ENCODE results near the gene CCNA2.

The CCNA2 gene

GRCh38 chr4:121823505-121824170 is at the start of gene CCNA2:
Gene CCNA2 (minus strand): TSS chr4:121823883. CDS start chr4:121823628, 255 bp downstream.
- DNase-seq = peak; percentile 96

- peak; percentile 96 for DNase-seq
Measured at GRCh38 chr4:121869841-121870822, 46.4 kb upstream of the CCNA2 start, which contains the start of gene BBS7. Gene BBS7 (minus strand): TSS chr4:121870474. CDS start chr4:121870313, 161 bp downstream.

GRCh38 chr4:121863799-121864198 is 40.1 kb upstream of the CCNA2 start:
- no peak for DNase-seq

- DNase-seq = no peak
Measured at GRCh38 chr4:121861426-121861825, 37.7 kb upstream of the CCNA2 start.

- DNase-seq = no peak
Measured at GRCh38 chr4:121860121-121860520, 36.4 kb upstream of the CCNA2 start.

GRCh38 chr4:121851354-121851753 is 27.7 kb upstream of the CCNA2 start:
- DNase-seq = no peak

- DNase-seq = no peak
Measured at GRCh38 chr4:121846662-121847061, 23.0 kb upstream of the CCNA2 start.

GRCh38 chr4:121842862-121843261 is 19.2 kb upstream of the CCNA2 start:
- no peak for DNase-seq

- DNase-seq = no peak
Measured at GRCh38 chr4:121838136-121838535, 14.5 kb upstream of the CCNA2 start.

- no peak for DNase-seq
Measured at GRCh38 chr4:121829511-121829910, 5.8 kb upstream of the CCNA2 start.

GRCh38 chr4:121827853-121828252 is 4.2 kb upstream of the CCNA2 start:
- no peak for DNase-seq

GRCh38 chr4:121824950-121825349 is 1.3 kb upstream of the CCNA2 start:
- no peak for DNase-seq

GRCh38 chr4:121824171-121824527 is 466 bp upstream of the CCNA2 start:
- DNase-seq = no peak

GRCh38 chr4:121822796-121823504 is 733 bp downstream of the CCNA2 start:
- peak; percentile 51 for DNase-seq

GRCh38 chr4:121822047-121822446 is 1.6 kb downstream of the CCNA2 start:
- DNase-seq = no peak

GRCh38 chr4:121819216-121819965 is 4.3 kb downstream of the CCNA2 start:
- no peak for DNase-seq

GRCh38 chr4:121818215-121818614 is 5.5 kb downstream of the CCNA2 start:
- DNase-seq = no peak

- no peak for DNase-seq
Measured at GRCh38 chr4:121817701-121818100, 6.0 kb downstream of the CCNA2 start.

GRCh38 chr4:121817006-121817405 is 6.7 kb downstream of the CCNA2 start:
- no peak for DNase-seq

GRCh38 chr4:121814756-121815155 is 8.9 kb downstream of the CCNA2 start:
- DNase-seq = no peak

- DNase-seq = no peak
Measured at GRCh38 chr4:121811122-121811521, 12.6 kb downstream of the CCNA2 start.

- no peak for DNase-seq
Measured at GRCh38 chr4:121806411-121806810, 17.3 kb downstream of the CCNA2 start.

GRCh38 chr4:121801715-121802075 is 22.0 kb downstream of the CCNA2 start:
- DNase-seq = no peak

Measured in CD4-positive, alpha-beta T cell treated with Interleukin-21 for 1 hour (primary cell).